OCI-M1 (cell line): ENCODE data around the gene NRAP.
"Not testable (repeated sequence)": the region's sequence is repeated elsewhere in the genome, so short reads cannot be mapped to it uniquely, and the experiment has no call there.

Source experiments
- DNase-seq: peaks from one replicate; lab custom pipeline; 2025; lab: John Stamatoyannopoulos, UW

Gene NRAP

GRCh38 chr10:113680190-113681111 lies 16.6 kb upstream of the NRAP start:
- peak; percentile 82 for DNase-seq

DNA sequence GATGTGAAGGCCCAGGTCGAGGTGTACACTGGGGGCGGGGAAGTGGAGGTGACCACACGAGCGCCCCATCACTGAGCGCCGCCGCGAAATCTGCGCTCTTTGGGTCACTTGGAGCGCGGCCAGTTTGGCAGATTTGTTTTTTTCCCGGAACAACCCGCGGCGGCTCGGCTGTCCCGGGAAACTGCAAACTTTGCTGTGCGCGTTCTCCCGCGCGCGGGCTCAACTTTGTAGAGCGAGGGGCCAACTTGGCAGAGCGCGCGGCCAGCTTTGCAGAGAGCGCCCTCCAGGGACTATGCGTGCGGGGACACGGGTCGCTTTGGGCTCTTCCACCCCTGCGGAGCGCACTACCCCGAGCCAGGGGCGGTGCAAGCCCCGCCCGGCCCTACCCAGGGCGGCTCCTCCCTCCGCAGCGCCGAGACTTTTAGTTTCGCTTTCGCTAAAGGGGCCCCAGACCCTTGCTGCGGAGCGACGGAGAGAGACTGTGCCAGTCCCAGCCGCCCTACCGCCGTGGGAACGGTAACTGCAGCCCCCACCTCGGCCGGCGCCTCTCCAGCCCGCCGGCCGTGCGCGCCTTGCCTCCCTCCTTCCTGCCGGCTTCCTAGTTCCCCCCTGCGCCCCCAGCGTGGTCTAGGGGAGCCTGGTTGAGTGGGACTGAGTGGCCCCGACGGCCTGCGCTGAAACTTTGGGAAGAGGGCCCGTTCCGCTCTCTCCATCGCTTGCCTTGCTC lies 15.8 kb upstream of the NRAP start, which contains the start of gene CASP7:
TSS of gene CASP7 (plus strand) at position 450 of the 727 bp plus-strand sequence. CDS start 17,582 bp downstream, outside the sequence.
- DNase-seq = peak; percentile 98

GRCh38 chr10:113666682-113667252 lies 2.9 kb upstream of the NRAP start:
- DNase-seq = peak; percentile 62

- DNase-seq = peak; percentile 47
Measured at GRCh38 chr10:113665806-113666354, 2.0 kb upstream of the NRAP start.

DNA sequence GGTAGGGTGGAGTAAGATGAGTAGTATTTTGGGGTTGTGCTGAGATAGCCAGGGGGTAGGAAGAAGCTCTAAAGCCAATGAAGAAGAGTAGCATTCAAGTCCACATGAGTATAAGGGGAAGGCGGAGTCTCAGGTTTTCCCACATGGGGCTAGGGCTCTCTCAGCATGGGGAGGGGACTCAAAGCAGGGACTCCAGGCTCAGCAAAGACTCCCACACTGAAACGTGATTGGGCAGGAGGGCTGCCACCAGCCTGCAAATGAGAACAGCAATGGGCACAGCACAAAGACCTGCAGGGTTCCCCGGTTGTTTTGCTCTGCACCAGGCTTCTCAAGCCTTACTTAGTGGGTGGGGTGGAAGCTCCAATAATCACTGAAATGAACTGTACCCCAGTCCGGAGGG lies 1.5 kb upstream of the NRAP start:
- no peak for DNase-seq

- no peak for DNase-seq
Measured at GRCh38 chr10:113663142-113663541, 699 bp downstream of the NRAP start.

DNA sequence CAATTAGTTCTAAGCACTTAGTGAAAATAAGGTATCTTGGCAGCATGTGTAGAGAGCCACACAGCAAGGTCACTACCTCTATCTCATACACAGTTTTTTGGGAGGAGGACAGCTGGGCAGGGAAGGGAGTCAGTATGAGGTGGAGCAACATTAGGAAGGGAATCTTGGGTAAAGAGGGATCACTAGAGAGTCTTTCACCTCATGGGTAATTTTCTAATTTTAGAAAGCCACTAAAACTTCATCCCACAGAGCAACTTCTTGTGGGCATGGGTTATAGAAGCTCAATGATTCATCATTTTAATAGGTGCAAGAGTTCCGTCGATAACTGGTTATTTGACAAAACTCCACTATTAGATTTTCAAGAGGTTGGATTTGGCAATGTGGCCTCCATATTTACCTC lies 2.5 kb downstream of the NRAP start:
- no peak for DNase-seq

DNA sequence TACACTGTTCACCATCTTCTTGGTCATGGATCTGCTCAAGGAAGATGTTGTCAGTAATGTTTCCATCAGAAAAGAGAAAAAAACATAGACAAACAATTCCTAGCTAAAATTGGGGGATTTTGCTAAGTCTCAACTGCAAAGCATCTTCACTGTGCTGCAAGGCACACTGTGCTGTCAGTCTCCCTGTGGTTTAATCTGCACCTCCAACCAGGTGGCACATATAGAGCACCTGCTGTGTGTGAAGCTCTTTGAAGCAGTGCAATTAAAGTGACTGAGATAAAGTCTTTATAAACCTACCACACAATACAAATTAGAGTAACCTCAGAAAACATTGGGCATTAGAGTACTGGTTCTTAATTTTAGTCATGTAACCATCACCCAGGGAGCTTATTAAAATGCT lies 6.3 kb downstream of the NRAP start:
- DNase-seq = no peak

DNA sequence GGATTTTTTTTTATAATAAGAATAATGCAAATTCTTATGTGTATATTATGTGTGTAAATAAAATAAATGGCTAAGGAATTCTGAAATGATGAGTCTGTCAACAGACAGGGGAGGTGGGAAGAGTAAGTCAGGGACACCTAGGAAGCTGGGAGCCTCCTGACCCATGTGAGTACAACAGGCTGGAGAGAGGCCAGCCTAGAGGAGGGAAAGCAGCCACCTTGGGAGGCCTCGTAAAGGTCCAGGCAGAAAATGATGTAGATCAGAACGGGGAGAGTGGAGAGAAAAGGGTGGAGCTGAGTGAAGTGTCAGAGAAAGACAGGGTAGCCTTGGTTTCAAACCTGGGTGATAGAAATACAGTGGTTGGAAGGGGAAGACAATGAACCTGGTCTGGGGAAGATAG lies 6.9 kb downstream of the NRAP start:
- DNase-seq = no peak

DNA sequence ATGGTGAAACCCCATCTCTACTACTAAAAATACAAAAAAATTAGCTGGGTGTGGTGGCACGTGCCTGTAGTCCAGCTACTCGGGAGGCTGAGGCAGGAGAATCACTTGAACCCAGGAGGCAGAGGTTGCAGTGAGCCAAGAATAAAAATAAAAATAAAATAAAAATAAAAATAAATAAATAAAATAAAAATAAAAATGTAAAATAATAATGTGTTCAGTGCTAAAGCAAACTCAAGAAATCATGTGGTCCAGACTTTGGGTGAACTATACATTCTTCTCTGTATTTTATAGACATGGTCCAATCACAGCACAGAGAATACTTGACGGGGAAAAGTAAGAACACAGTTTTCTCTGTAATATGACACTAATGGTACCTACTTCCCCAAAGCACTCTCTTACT lies 11.4 kb downstream of the NRAP start:
- DNase-seq = not testable (repeated sequence)

- no peak for DNase-seq
Measured at GRCh38 chr10:113651898-113652297, 11.9 kb downstream of the NRAP start.

DNA sequence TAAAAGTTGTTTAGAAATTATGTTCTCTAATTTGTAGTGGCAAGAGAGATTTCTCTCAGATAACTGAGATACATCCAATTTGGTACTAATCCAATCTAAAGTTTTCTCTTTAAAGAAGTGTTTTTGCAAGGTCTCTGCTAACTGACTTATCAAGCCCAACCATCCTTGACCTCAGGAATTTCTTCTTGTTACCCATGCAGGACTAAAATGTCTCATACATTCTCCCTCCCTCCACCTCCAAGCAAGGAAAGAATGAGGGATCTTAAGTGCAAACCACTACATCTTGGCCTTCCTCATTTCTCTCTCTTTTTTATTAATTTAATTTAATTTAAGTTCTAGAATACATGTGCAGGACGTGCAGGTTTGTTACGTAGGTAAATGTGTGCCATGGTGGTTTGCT lies 12.8 kb downstream of the NRAP start:
- no peak for DNase-seq

DNA sequence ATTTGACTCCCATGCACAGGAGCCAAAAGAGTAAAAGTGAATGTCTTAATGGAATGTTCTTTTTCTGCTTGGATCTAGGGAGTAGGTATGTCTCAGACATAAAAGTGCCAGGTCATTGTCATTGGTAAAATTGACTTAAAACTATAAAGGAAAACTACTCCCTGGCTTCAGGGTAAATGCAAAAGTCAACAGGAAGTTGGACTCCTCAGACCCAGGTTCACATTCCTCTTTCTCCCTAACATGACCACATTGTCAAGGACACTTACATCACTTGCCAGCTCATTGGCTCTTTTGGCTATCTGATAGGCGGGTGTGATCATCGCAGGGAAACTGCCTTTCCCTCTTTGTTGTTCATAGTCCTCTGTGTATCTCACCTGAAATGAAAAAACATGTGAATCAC lies 13.7 kb downstream of the NRAP start:
- DNase-seq = no peak

DNA sequence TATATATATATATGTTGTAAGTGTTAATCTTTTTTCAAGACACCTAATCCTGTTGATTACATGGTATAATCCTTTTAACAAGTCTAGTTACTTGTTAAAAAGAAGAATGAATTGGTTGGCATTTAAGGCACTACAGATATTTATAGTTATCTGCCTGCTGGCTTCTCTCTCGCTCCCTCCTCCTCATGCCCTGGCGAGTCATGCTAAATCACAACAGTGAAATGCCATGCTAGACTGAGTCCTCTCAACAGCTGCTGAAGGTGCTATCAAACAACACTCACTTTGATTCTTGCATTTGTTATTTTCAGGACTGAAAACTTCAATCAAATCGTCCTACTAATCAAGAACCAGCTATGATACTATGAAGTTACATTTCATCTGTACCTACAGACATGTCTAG lies 15.4 kb downstream of the NRAP start:
- DNase-seq = no peak

DNA sequence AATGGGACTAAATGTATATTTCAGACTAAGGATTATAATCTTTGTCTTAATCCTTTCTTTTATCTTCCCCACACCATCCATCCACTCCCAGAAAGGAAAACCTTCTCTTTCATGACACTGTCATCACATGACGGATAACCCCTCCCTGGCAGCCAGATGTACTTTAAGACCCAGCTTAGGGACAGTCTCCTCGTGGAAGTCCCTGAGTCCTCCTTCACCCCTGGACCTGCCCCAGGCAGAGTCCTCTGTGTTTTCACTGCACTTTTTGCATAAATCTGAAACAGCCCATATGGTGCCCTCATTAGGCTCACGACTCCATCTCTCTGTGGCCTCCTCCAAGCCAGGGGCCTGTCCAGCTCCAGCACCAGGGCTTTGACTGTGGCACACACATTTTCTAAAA lies 16.0 kb downstream of the NRAP start:
- DNase-seq = no peak

- DNase-seq = no peak
Measured at GRCh38 chr10:113646336-113647201, 17.3 kb downstream of the NRAP start.

DNA sequence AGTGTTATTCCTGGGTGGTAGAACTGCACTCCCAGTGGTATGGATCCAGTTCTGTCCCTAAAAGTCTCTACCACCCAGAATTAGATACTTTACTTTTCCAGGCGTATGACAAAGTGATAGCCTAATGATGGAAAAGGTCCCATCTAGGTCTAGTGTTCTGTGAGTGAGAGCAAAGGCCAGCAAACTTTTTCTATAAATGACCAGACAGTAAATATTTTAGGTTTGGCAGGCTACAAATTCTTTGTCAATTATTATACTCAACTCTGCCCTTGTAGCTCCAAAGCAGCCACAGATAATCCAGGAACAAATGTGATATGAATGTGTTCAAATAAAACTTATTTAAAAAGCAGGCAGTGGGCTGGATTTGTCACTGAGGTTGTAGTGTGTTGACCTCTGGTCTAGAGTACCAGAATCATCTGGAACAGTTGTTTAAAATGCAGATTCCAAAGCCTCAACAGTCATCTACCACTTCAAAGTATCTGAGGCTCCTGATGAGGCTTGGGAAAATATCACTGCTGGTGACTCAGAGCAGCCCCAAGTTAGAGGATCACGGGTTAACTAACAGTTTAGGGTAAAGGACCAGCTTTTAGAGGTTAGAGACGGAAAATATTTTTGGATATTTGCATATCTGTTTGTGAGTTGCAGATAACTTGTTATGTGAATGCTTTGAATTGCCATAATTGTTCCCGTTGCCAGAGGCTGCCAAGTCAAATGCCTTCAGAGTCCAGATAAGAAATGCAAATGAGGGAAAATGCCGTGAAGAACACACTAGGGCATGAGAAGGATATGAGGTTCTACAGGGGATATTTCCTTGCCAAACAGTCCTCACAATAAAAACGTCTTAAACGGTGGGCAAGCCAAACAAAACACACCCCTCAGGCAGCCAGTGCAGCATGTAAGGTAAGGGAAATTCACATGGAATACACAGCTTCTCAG lies 19.4 kb downstream of the NRAP start:
- no peak for DNase-seq

GRCh38 chr10:113643183-113643582 lies 20.7 kb downstream of the NRAP start:
- no peak for DNase-seq

GRCh38 chr10:113641702-113642101 lies 22.1 kb downstream of the NRAP start:
- DNase-seq = no peak

DNA sequence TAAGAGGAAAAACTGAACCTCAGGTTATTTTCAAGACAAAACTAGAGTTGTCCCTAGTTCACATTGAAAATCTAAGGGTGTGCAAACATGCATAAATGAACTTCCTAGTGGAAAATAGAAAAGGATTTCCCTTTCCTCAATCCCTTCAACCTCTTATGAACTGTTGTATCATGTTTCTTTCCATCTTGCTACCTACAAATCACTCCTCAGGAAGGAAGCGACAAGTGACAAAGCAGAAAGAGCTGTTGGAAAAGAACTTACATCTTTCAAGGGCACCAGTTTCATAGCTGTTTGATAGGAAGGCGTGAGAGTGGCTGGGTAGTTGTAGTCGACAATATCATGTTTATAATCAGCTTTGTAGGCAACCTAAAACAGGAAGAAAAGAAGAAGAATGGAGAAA lies 23.9 kb downstream of the NRAP start:
- DNase-seq = no peak
